Heart left ventricle (tissue), 16 donors: Measurements from ENCODE around the gene AMFR. TPM values are rescaled to one million over a fixed set of nuclear protein-coding genes. Genes with fewer than 3 reads are reported as not detected.
"Not testable (repeated sequence)": the region's sequence is repeated elsewhere in the genome, so short reads cannot be mapped to it uniquely, and the experiment has no call there.

ENCODE experiments used
- ATAC-seq, 4 donors: fragments of 200-7000 bp; cut with Tn5 transposase; one replicate each; pipeline ENCODE4 v1.9.1; 2020 to 2022; ENCODE audit warnings: moderate library complexity in 4 of 4, mild to moderate bottlenecking in 3 of 4, moderate number of reproducible peaks in 1 of 4
- DNase-seq, 5 donors: peaks; one replicate each; pipeline ENCODE4 v3.0.0-alpha.2; 2020
- H3K27ac ChIP-seq, 12 donors: fragments of 200-600 bp; sonication (generic) in 4 of 12; one replicate each; pipeline versions ENCODE4 v1.5.0 to v1.8.0; 2016 to 2022; ENCODE audit warnings: mild to moderate bottlenecking in 2 of 12
- H3K27me3 ChIP-seq, 9 donors: fragments of 200-600 bp; sonication (generic) in 2 of 9; one replicate each; pipeline versions ENCODE4 v1.5.1 to v1.8.0; 2016 to 2022; ENCODE audit warnings: mild to moderate bottlenecking in 3 of 9
- H3K36me3 ChIP-seq, 9 donors: fragments of 200-600 bp; sonication (generic) in 2 of 9; one replicate each; pipeline versions ENCODE4 v1.5.0 to v1.8.0; 2018 to 2022; ENCODE audit warnings: mild to moderate bottlenecking in 2 of 9
- H3K4me1 ChIP-seq, 12 donors: fragments of 200-600 bp; sonication (generic) in 4 of 12; one replicate each; pipeline versions ENCODE4 v1.5.0 to v1.8.0; 2016 to 2022; ENCODE audit warnings: mild to moderate bottlenecking in 3 of 12
- H3K4me3 ChIP-seq, 12 donors: fragments of 200-600 bp; sonication (generic) in 4 of 12; one replicate each; pipeline versions ENCODE4 v1.5.0 to v1.8.0; 2017 to 2022; ENCODE audit warnings: mild to moderate bottlenecking in 9 of 12, moderate library complexity in 4 of 12
- H3K9me3 ChIP-seq, 12 donors: fragments of 200-600 bp; sonication (generic) in 4 of 12; one replicate each; pipeline versions ENCODE4 v1.5.0 to v1.8.0; 2016 to 2022; ENCODE audit warnings: mild to moderate bottlenecking in 1 of 12
- POLR2A ChIP-seq, 2 donors: fragments of 450-650 bp; IDR thresholded peaks; one replicate each; pipeline ENCODE4 v1.6.1; 2017; ENCODE audit warnings: antibody characterized with exemption in 2 of 2, mild to moderate bottlenecking in 2 of 2, moderate library complexity in 2 of 2
- WGBS, 4 donors: extraction: QIAGEN DNeasy Blood & Tissue Kit in 2 of 4; methylation state at CpG; one replicate each; pipeline versions ENCODE4 v1.1.5 to v1.1.7; 2013 to 2018; 5-methylcytosine and 5-hydroxymethylcytosine counted together
- intact Hi-C, 10 donors: fragments of 100-400 bp; cut with DNase I; formaldehyde crosslinking; loops; one replicate each; pipeline versions ENCODE4 v1.11.1 to v1.14.2; 2022
- polyA plus RNA-seq, 2 donors: library from polyadenylated mRNA; stranded (reverse); fragments of 200-250 nt; gene quantifications; one replicate each; pipeline ENCODE4 v1.2.3, GENCODE V29; 2013
- total RNA-seq, 9 donors: library from RNA; depleted of rRNA in 2 of 9; stranded (reverse); fragments of >200 nt in 2 of 9; fragmentation: NEBNext Ultra II Directional in 3 of 9; extraction: Animal tissue kit (Norgen Biotek cat#: 25700) in 3 of 9; gene quantifications; one replicate each; pipeline versions ENCODE4 v1.1.0 to v1.2.4, GENCODE V29; 2016 to 2023
- TF ChIP-seq, protein P1 (sequence below), 12 donors: fragments of 200-600 bp; sonication (generic) in 4 of 12; IDR thresholded peaks; one replicate each; pipeline versions ENCODE4 v1.5.0 to v1.8.0; 2018 to 2022; ENCODE audit warnings: antibody characterized with exemption in 12 of 12, mild to moderate bottlenecking in 5 of 12
- donor health status: ischemic (EF 13 %, LVEDD 7.1; RV severe dilation, severe dysfunction).
- donor health status: healthy with polysubstance abuse.
- donor health status: DM: no; HTN: yes; CAD: no.
- donor health status: DM: no; HTN: no; CAD: no.
- donor health status: ischemic (EF 25% LVEDD 6.9; RV normal size, moderate dysfunction).
- donor health status: ischemic (EF 25% LVEDD 5.7; RV mildly dilated, moderate dysfunction).
- donor health status: healthy.
- donor health status: DM: yes; HTN: yes; CAD: no.
- donor health status: ischemic (EF 35%, LVEDD 5.7; RV mildly dilated, moderate dysfunction).
- donor health status: nonischemic (EF 11% LVEDD 7.7; RV severe dilation, severe dysfunction).
- donor health status: DM: yes; HTN: yes; CAD: no.
- donor health status: PGD.
- donor health status: ischemic (EF 29% LVEDD 5.4; RV normal size, mild dysfunction).
- donor health status: nonischemic (EF 23%, LVEDD 6.1; RV moderate dilation, normal function).

AMFR gene
- total and polyA plus RNA-seq, 11 donors: 26.4 to 146 (median 84.8) TPM

DNA sequence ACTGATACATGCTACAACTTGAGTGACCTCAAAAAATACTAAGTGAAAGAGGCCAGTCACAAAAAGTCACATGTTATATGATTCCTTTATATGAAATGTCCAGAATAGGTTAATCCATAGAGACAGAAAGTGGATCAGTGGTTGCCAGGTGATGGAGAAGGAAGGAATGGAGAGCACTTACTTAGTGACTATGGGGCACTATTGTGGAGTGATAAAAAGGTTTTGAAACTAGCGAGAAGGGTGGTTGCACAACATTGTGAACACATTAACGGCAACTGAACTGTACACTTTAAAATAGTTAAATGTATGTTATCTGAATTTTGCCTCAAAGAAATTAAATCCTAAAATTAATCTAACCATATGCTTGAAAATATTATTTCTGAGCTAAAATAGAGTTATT lies 25.9 kb downstream of the AMFR start:
- intact Hi-C loops: no loop called here
- DNase-seq (no peak), ATAC-seq (no peak)
- no peaks in the 10 kb centered on the region for H3K9me3 ChIP-seq
- TF ChIP-seq, protein P1, sequence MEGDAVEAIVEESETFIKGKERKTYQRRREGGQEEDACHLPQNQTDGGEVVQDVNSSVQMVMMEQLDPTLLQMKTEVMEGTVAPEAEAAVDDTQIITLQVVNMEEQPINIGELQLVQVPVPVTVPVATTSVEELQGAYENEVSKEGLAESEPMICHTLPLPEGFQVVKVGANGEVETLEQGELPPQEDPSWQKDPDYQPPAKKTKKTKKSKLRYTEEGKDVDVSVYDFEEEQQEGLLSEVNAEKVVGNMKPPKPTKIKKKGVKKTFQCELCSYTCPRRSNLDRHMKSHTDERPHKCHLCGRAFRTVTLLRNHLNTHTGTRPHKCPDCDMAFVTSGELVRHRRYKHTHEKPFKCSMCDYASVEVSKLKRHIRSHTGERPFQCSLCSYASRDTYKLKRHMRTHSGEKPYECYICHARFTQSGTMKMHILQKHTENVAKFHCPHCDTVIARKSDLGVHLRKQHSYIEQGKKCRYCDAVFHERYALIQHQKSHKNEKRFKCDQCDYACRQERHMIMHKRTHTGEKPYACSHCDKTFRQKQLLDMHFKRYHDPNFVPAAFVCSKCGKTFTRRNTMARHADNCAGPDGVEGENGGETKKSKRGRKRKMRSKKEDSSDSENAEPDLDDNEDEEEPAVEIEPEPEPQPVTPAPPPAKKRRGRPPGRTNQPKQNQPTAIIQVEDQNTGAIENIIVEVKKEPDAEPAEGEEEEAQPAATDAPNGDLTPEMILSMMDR (IDR thresholded peaks at IDR 0.05): no peak
- no peak for TF ChIP-seq POLR2A (IDR thresholded peaks at IDR 0.05)
- no peaks in the 10 kb centered on the region for H3K27me3 ChIP-seq
- no peak overlapping the region for H3K4me3 ChIP-seq
- peaks cover 0 to 3% (median 0%) of the 10 kb centered on the region in 12 donors for H3K4me1 ChIP-seq
- no peak overlapping the region for H3K27ac ChIP-seq
- 90 to 93% (median 91%) methylated on average over 2 of the region's 2 CpGs for WGBS, 4 donors
- peaks cover 2 to 75% (median 55%) of the 10 kb centered on the region in 9 donors for H3K36me3 ChIP-seq

DNA sequence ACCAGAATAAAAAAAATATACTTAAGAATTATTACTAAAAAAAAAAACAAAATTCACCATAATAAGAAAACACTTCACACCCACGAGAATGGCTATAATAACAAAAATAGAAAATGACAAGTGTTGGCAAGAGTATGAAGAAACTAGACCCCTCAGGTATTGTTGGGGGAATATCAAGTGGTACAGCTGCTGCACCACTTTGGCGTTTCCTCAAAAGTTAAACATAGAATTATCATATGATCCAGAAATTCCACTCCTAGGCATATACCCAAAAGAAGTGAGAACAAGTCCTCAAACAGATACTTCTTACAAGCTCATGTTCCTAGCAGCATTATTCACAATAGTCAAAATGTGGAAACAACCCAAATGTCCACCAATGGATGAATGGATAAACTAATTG lies 26.3 kb downstream of the AMFR start:
- no peak for DNase-seq
- no peaks in the 10 kb centered on the region for H3K9me3 ChIP-seq
- no peak overlapping the region for H3K27ac ChIP-seq
- no peak overlapping the region for H3K4me3 ChIP-seq
- intact Hi-C loops: no loop called here
- WGBS, 4 donors: 36 to 45% (median 43%) methylated on average over 2 of the region's 2 CpGs
- H3K36me3 ChIP-seq: peaks cover 2 to 72% (median 51%) of the 10 kb centered on the region in 9 donors
- H3K27me3 ChIP-seq: no peaks in the 10 kb centered on the region
- ATAC-seq: no peak
- TF ChIP-seq POLR2A (IDR thresholded peaks at IDR 0.05): no peak
- TF ChIP-seq, protein P1 (IDR thresholded peaks at IDR 0.05): no peak
- peaks cover 0 to 3% (median 0%) of the 10 kb centered on the region in 12 donors for H3K4me1 ChIP-seq

DNA sequence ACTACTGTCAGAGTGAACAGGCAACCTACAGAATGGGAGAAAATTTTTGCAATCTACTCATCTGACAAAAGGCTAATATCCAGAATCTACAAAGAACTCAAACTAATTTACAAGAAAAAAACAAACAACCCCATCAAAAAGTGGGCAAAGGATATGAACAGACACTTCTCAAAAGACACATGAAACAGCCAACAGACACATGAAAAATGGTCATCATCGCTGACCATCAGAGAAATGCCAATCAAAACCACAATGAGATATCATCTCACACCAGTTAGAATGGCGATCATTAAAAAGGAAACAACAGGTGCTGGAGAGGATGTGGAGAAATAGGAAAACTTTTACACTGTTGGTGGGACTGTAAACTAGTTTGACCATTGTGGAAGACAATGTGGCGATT lies 28.6 kb downstream of the AMFR start:
- DNase-seq, intact Hi-C loops: not testable (repeated sequence)

DNA sequence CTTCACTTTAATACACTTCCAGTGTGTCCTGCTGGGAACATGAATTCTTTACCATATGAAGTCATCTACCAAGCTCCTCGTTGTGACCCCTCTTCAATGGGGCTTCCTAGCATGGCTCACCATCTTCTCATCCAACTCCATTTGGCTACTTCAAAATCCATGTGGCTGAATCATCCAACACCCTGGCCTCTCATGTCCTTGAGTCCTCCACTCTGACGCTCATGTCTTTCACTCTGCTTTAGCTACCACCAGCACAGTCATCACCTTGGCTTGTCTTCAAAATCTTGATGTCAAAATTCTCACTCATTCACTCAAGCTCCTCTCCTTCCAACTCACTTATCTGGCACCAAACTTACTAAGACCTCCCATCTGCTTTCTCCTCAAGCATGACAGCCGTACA lies 35.8 kb downstream of the AMFR start:
- Histone ChIP-seq H3K4me3 (no peak overlapping the region), H3K27me3 (no peaks in the 10 kb centered on the region), H3K4me1 (no peaks in the 10 kb centered on the region), H3K36me3 (peaks cover 0 to 92% (median 77%) of the 10 kb centered on the region in 9 donors), H3K27ac (no peak overlapping the region), H3K9me3 (no peaks in the 10 kb centered on the region)
- DNase-seq: no peak
- intact Hi-C loops: no loop called here
- ATAC-seq: no peak
- WGBS, 4 donors: 84 to 97% (median 90%) methylated on average over 3 of the region's 3 CpGs
- TF ChIP-seq, protein P1 (IDR thresholded peaks at IDR 0.05): no peak
- TF ChIP-seq POLR2A (IDR thresholded peaks at IDR 0.05): no peak

More for the DNA sequence above, 28.6 kb downstream of the AMFR start:
- 76 to 93% (median 80%) methylated on average over 3 of the region's 3 CpGs for WGBS, 4 donors
- not testable (repeated sequence) for H3K27me3 ChIP-seq, ATAC-seq, H3K9me3 ChIP-seq, H3K4me1 ChIP-seq, H3K27ac ChIP-seq, H3K4me3 ChIP-seq
- peaks cover 2 to 64% (median 42%) of the 10 kb centered on the region in 9 donors for H3K36me3 ChIP-seq

DNA sequence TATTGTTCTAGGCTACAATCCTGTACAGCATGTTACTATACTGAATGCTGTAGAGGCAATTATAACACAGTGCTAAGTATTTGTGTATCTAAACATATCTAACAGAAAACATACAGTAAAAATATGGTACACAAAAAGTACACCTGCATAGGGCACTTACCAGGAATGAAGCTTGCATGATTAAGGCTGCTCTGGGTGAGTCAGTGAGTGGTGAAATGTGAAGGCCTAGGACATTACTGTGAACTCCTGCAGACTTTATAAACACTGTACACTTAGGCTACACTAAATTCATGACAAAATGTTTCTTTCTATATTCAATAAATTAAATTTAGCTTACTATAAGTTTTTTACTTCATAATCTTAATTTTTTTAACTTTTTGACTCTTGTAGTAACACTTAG lies 37.1 kb downstream of the AMFR start:
- Histone ChIP-seq H3K4me3 (no peak overlapping the region), H3K9me3 (no peaks in the 10 kb centered on the region), H3K27me3 (no peaks in the 10 kb centered on the region), H3K36me3 (peaks cover 0 to 99% (median 91%) of the 10 kb centered on the region in 9 donors), H3K4me1 (peaks cover 0 to 12% (median 0%) of the 10 kb centered on the region in 12 donors), H3K27ac (no peak overlapping the region)
- no peak for DNase-seq
- intact Hi-C loops: no loop called here
- TF ChIP-seq POLR2A (IDR thresholded peaks at IDR 0.05): no peak
- TF ChIP-seq, protein P1 (IDR thresholded peaks at IDR 0.05): no peak
- no peak for ATAC-seq
